GM18520 (cell line): Measurements from ENCODE around the gene ZAP70.

Experiments
- ATAC-seq: cut with Tn5 transposase; IDR thresholded peaks from one replicate; pipeline ENCODE4 v1.9.1; 2021; ENCODE audit not compliant: unreplicated experiment

ZAP70 gene

GRCh38 chr2:97715951-97716694, 2.7 kb downstream of the ZAP70 start:
- ATAC-seq: no peak

GRCh38 chr2:97716695-97717612, 3.6 kb downstream of the ZAP70 start:
- no peak for ATAC-seq

- no peak for ATAC-seq
Measured at GRCh38 chr2:97717613-97717995, 4.2 kb downstream of the ZAP70 start.

- ATAC-seq: no peak
Measured at GRCh38 chr2:97718051-97718882, 4.9 kb downstream of the ZAP70 start.

GRCh38 chr2:97718942-97719341, 5.6 kb downstream of the ZAP70 start:
- no peak for ATAC-seq

GRCh38 chr2:97719362-97720155, 6.2 kb downstream of the ZAP70 start:
- no peak for ATAC-seq

GRCh38 chr2:97720746-97721145, 7.4 kb downstream of the ZAP70 start:
- ATAC-seq: no peak

GRCh38 chr2:97722227-97722626, 8.9 kb downstream of the ZAP70 start:
- no peak for ATAC-seq

- ATAC-seq: no peak
Measured at GRCh38 chr2:97723156-97724072, 10.0 kb downstream of the ZAP70 start.

GRCh38 chr2:97724073-97724410, 10.7 kb downstream of the ZAP70 start:
- ATAC-seq: no peak

GRCh38 chr2:97724501-97724900, 11.1 kb downstream of the ZAP70 start:
- ATAC-seq: no peak

GRCh38 chr2:97724946-97725688, 11.7 kb downstream of the ZAP70 start:
- no peak for ATAC-seq

GRCh38 chr2:97726261-97727064, 13.1 kb downstream of the ZAP70 start:
- ATAC-seq: no peak

GRCh38 chr2:97727296-97727695, 13.9 kb downstream of the ZAP70 start:
- ATAC-seq: no peak

GRCh38 chr2:97728091-97728731, 14.8 kb downstream of the ZAP70 start:
- no peak for ATAC-seq

GRCh38 chr2:97730245-97730644, 16.9 kb downstream of the ZAP70 start:
- no peak for ATAC-seq

GRCh38 chr2:97731274-97732020, 18.1 kb downstream of the ZAP70 start:
- ATAC-seq: no peak
